ENCODE measurements around the gene MIGA2. TPM values are rescaled to one million over a fixed set of nuclear protein-coding genes. Genes with fewer than 3 reads are reported as not detected.

Gene MIGA2
- total RNA-seq, 1 donor from 2014 or later: 27.5 TPM

DNA sequence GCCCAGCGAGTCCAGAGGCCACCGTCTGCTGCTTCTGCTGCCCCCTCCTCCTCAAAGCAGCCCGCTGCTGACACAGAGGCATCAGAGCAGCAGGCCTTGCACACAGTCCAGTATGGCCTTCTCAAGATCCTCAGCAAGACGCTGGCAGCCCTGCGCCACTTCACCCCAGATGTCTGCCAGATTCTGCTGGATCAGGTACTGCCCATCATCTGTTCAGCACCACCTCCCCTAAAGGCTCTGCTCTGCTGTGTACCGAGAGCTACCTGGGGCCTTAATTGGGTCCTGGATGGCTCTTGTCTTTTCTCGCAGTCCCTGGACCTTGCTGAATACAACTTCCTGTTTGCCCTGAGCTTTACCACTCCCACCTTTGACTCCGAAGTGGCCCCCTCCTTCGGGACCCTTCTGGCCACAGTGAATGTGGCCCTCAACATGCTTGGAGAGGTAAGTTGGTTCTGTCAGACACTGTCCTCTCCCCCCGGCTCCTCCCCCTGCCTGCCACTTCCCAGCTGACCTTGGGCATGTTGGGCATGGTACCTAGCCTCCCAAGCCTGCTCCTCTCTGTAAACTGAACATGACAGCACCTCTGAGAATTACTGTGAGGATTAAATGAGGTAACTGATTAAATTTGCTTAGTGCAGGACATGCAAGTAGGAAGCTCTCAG lies 31.0 kb upstream of the MIGA2 start:
- Mint-ChIP-seq H3K27ac (ENCODE audit: unreplicated experiment) (no peak overlapping the region), H3K36me3 (ENCODE audit: unreplicated experiment) (peaks cover 28% of the 10 kb centered on the region), H3K4me1 (ENCODE audit: unreplicated experiment) (peaks cover 5% of the 10 kb centered on the region), H3K9me3 (ENCODE audit: unreplicated experiment) (no peaks in the 10 kb centered on the region), H3K27me3 (ENCODE audit: unreplicated experiment) (no peaks in the 10 kb centered on the region), H3K4me3 (ENCODE audit: unreplicated experiment) (no peak overlapping the region)
- no peak for TF ChIP-seq CTCF (IDR thresholded peaks at IDR 0.05)
- no peak for DNase-seq (ENCODE audit: extremely low spot score, unreplicated experiment)

DNA sequence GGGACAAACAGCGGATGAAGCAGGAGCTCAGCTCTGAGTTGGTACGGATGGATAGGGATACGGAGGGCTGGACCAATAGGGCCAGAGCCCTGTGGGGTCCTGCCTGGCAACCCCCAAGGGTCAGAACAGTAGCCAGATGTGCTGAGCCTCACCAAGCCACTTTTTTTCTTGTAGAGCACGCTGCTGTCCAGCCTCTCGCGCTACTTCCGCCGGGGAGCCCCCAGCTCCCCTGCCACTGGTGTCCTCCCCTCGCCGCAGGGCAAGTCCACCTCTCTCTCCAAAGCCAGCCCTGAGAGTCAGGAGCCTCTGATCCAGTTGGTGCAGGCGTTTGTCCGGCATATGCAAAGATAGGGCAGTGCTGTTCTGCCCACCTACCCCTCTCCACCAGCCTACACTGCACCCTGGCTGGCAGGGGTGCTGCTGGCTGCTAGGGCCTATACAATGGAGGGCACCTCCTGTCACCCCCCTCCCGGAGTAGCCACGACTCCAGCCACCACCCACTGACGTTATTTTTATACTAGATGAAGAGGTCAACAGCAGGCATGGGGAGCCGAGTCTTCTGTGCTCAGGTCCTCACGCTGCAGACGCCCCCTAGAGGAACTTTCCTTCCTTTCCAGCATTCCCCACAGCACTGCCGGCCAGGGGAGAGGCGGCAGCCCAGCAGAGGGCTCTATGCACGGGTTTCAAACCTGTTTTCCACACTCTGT lies 29.9 kb upstream of the MIGA2 start:
- no peak for DNase-seq (ENCODE audit: extremely low spot score, unreplicated experiment)
- Mint-ChIP-seq H3K36me3 (ENCODE audit: unreplicated experiment) (peaks cover 25% of the 10 kb centered on the region), H3K27me3 (ENCODE audit: unreplicated experiment) (no peaks in the 10 kb centered on the region), H3K4me3 (ENCODE audit: unreplicated experiment) (no peak overlapping the region), H3K4me1 (ENCODE audit: unreplicated experiment) (peaks cover 5% of the 10 kb centered on the region), H3K27ac (ENCODE audit: unreplicated experiment) (peak overlapping the region; percentile 34), H3K9me3 (ENCODE audit: unreplicated experiment) (no peaks in the 10 kb centered on the region)
- peak; percentile 90 for TF ChIP-seq CTCF (IDR thresholded peaks at IDR 0.05)

GRCh38 chr9:129007035-129007765 lies 29.2 kb upstream of the MIGA2 start:
- no peak for TF ChIP-seq CTCF (IDR thresholded peaks at IDR 0.05)
- Mint-ChIP-seq H3K4me1 (ENCODE audit: unreplicated experiment) (peaks cover 9% of the 10 kb centered on the region), H3K4me3 (ENCODE audit: unreplicated experiment) (no peak overlapping the region), H3K36me3 (ENCODE audit: unreplicated experiment) (peaks cover 25% of the 10 kb centered on the region), H3K27me3 (ENCODE audit: unreplicated experiment) (no peaks in the 10 kb centered on the region), H3K27ac (ENCODE audit: unreplicated experiment) (no peak overlapping the region), H3K9me3 (ENCODE audit: unreplicated experiment) (no peaks in the 10 kb centered on the region)
- DNase-seq (ENCODE audit: extremely low spot score, unreplicated experiment): no peak

DNA sequence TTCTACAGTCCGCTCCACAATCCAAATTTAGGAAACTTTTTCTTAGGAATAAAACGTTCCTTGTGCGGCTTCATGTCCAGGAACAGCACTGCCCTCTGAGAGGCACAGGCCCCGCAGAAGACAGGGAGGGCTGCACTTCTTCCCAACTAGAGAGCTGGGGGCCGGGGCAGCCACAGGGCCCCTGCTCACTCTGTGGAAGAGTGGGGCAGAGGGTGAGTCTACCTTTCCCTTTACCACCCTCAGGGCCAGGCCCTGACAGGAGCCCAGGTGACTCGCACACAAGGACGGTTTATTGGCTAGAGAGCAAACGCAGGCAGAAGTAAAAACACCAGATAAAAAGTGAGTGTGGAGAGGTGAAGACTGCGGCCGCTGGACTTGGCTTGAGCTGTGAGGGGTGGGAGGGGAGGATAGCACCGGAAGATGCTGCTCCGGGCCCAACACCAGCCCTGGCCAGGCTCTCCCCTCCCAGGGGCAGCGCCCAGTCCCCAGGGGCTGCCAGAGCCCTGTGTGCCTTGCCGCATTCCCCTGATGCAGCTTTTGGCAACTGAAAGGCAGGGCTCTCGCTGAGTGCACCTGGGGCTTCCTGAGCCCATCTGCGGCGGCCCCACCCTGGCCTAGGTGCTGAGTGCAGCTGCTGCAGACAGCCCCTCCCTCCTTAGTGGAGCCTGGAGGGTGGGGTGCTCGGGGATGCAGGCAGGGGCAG lies 28.5 kb upstream of the MIGA2 start:
- H3K4me3 Mint-ChIP-seq (ENCODE audit: unreplicated experiment): no peak overlapping the region
- TF ChIP-seq CTCF (IDR thresholded peaks at IDR 0.05): no peak
- no peaks in the 10 kb centered on the region for H3K9me3 Mint-ChIP-seq (ENCODE audit: unreplicated experiment)
- no peak overlapping the region for H3K27ac Mint-ChIP-seq (ENCODE audit: unreplicated experiment)
- H3K4me1 Mint-ChIP-seq (ENCODE audit: unreplicated experiment): peaks cover 9% of the 10 kb centered on the region
- DNase-seq (ENCODE audit: extremely low spot score, unreplicated experiment): no peak
- peaks cover 24% of the 10 kb centered on the region for H3K36me3 Mint-ChIP-seq (ENCODE audit: unreplicated experiment)
- H3K27me3 Mint-ChIP-seq (ENCODE audit: unreplicated experiment): no peaks in the 10 kb centered on the region

Measured in osteocyte (in vitro differentiated cells).